C4-2B (cell line): ENCODE data around the gene KSR2.

ENCODE experiments used
- CTCF ChIP-seq: fragments of 450-650 bp; conservative IDR thresholded peaks from 2 replicates; pipeline ENCODE4 v1.5.1; 2017; ENCODE audit warnings: mild to moderate bottlenecking
- ZFX ChIP-seq: fragments of 450-650 bp; IDR thresholded peaks from 2 replicates; pipeline ENCODE4 v1.6.1; 2017

- TF ChIP-seq CTCF = no peak
- no peak for TF ChIP-seq ZFX
These were observed 440.3 kb downstream of the KSR2 start for GRCh38 chr12:117528538-117528937.
